Liver (tissue), 3 donors: ENCODE data around the gene CD320.

Experiments
- GABPA ChIP-seq, 2 donors: IDR thresholded peaks in 1 of 2; conservative IDR thresholded peaks in 1 of 2; 2 replicates each; pipeline ENCODE4 v1.6.1; 2016; ENCODE audit warnings: antibody characterized with exemption in 2 of 2, mild to moderate bottlenecking in 1 of 2, moderate library complexity in 1 of 2
- JUND ChIP-seq, 2 donors: IDR thresholded peaks; 2 replicates each; pipeline ENCODE4 v1.6.1; 2016; ENCODE audit warnings: antibody characterized with exemption in 2 of 2
- RAD21 ChIP-seq, 2 donors: IDR thresholded peaks; 2 replicates each; pipeline ENCODE4 v1.6.1; 2016; ENCODE audit warnings: antibody characterized with exemption in 2 of 2, mild to moderate bottlenecking in 2 of 2
- REST ChIP-seq: IDR thresholded peaks from 2 replicates; pipeline ENCODE4 v1.6.1; 2016; ENCODE audit warnings: antibody characterized with exemption, mild to moderate bottlenecking
- YY1 ChIP-seq: IDR thresholded peaks from 2 replicates; pipeline ENCODE4 v1.6.1; 2016; ENCODE audit warnings: antibody characterized with exemption, mild to moderate bottlenecking
- TF ChIP-seq, protein P1 (sequence below): fragments of 150-350 bp; IDR thresholded peaks from 2 replicates; pipeline ENCODE4 v1.5.1; 2017; ENCODE audit warnings: improper control_type of control experiment, low read depth, low read length; ENCODE audit not compliant: missing input control
- TF ChIP-seq, protein P2 (sequence below): IDR thresholded peaks from 2 replicates; pipeline ENCODE4 v1.6.1; 2016; ENCODE audit warnings: antibody characterized with exemption
- TF ChIP-seq, protein P3 (sequence below): IDR thresholded peaks from 2 replicates; pipeline ENCODE4 v1.6.1; 2016; ENCODE audit warnings: antibody characterized with exemption
- donor health status: healthy.
- donor health status: healthy.

DNA sequence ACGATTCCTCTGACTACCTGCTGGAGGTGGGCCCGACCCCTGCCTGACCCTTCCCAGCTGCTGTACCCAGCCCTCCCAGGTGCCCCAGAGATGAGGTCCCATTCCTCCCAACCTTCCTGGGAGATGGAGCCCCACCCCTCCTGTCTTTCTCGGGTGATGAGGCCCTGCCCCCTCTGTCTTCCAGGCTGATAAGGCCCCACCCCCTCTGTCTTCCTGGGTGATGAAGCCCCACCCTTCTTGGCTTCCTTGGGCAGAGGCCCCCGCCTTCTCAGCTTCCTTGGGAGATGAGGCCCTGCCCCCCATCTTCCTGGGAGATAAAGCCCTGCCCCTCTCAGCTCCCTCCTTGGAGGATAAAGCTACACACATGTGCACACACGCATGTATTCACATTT, 51.1 kb downstream of the CD320 start:
- TF ChIP-seq, protein P1, sequence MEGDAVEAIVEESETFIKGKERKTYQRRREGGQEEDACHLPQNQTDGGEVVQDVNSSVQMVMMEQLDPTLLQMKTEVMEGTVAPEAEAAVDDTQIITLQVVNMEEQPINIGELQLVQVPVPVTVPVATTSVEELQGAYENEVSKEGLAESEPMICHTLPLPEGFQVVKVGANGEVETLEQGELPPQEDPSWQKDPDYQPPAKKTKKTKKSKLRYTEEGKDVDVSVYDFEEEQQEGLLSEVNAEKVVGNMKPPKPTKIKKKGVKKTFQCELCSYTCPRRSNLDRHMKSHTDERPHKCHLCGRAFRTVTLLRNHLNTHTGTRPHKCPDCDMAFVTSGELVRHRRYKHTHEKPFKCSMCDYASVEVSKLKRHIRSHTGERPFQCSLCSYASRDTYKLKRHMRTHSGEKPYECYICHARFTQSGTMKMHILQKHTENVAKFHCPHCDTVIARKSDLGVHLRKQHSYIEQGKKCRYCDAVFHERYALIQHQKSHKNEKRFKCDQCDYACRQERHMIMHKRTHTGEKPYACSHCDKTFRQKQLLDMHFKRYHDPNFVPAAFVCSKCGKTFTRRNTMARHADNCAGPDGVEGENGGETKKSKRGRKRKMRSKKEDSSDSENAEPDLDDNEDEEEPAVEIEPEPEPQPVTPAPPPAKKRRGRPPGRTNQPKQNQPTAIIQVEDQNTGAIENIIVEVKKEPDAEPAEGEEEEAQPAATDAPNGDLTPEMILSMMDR = no peak
- TF ChIP-seq REST (no peak), GABPA (IDR thresholded peaks at IDR 0.05 in 1 of 2, conservative IDR thresholded peaks at IDR 0.05 in 1 of 2) (no peak), JUND (IDR thresholded peaks at IDR 0.05) (no peak), YY1 (no peak), RAD21 (IDR thresholded peaks at IDR 0.05) (no peak)
- TF ChIP-seq, protein P2, sequence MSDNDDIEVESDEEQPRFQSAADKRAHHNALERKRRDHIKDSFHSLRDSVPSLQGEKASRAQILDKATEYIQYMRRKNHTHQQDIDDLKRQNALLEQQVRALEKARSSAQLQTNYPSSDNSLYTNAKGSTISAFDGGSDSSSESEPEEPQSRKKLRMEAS = no peak
- TF ChIP-seq, protein P3, sequence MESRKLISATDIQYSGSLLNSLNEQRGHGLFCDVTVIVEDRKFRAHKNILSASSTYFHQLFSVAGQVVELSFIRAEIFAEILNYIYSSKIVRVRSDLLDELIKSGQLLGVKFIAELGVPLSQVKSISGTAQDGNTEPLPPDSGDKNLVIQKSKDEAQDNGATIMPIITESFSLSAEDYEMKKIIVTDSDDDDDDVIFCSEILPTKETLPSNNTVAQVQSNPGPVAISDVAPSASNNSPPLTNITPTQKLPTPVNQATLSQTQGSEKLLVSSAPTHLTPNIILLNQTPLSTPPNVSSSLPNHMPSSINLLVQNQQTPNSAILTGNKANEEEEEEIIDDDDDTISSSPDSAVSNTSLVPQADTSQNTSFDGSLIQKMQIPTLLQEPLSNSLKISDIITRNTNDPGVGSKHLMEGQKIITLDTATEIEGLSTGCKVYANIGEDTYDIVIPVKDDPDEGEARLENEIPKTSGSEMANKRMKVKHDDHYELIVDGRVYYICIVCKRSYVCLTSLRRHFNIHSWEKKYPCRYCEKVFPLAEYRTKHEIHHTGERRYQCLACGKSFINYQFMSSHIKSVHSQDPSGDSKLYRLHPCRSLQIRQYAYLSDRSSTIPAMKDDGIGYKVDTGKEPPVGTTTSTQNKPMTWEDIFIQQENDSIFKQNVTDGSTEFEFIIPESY = no peak
